PFSK-1 (cell line): ENCODE results near the gene FGD6.

Experiments used
- FOXP2 ChIP-seq: optimal IDR thresholded peaks from 2 replicates; pipeline ENCODE3; 2011; ENCODE audit warnings: borderline replicate concordance, control low read depth, inconsistent platforms; ENCODE audit not compliant: insufficient read depth; ENCODE audit errors: extremely low read length, extremely low read depth
- POLR2AphosphoS5 ChIP-seq: IDR thresholded peaks from 2 replicates; pipeline ENCODE4 v1.6.1; 2012; ENCODE audit warnings: low read depth, mild to moderate bottlenecking, control low read depth, low read length, moderate library complexity
- REST ChIP-seq, 2 experiments: IDR thresholded peaks; 2 replicates each; pipeline versions ENCODE4 v1.6.1 to v1.8.0; 2011 to 2012; ENCODE audit warnings: low read depth in 2 of 2, low read length in 2 of 2, control low read depth in 1 of 2, inconsistent platforms in 1 of 2, mild to moderate bottlenecking in 1 of 2, moderate library complexity in 1 of 2; ENCODE audit not compliant: insufficient read depth in 1 of 2
- SIN3A ChIP-seq: IDR thresholded peaks from 2 replicates; pipeline ENCODE4 v1.6.1; 2012; ENCODE audit warnings: mild to moderate bottlenecking, low read length, moderate library complexity, borderline replicate concordance; ENCODE audit not compliant: insufficient read depth
- TAF1 ChIP-seq: IDR thresholded peaks from 2 replicates; pipeline ENCODE4 v1.6.1; 2012; ENCODE audit warnings: low read length, control low read depth, borderline replicate concordance; ENCODE audit not compliant: insufficient read depth

Gene FGD6

GRCh38 chr12:95150501-95150900 lies 66.8 kb downstream of the FGD6 start:
- TF ChIP-seq POLR2AphosphoS5 (no peak), SIN3A (no peak), FOXP2 (no peak), REST (IDR thresholded peaks at IDR 0.05; ENCODE audit: insufficient read depth in 1 of 2, low read depth in 2 of 2, low read length in 2 of 2) (no peak)

- TF ChIP-seq SIN3A (no peak), POLR2AphosphoS5 (no peak), REST (IDR thresholded peaks at IDR 0.05; ENCODE audit: insufficient read depth in 1 of 2, low read depth in 2 of 2, low read length in 2 of 2) (no peak), TAF1 (no peak), FOXP2 (no peak)
Observed at GRCh38 chr12:95147866-95148265, 69.4 kb downstream of the FGD6 start.

- TF ChIP-seq POLR2AphosphoS5 (no peak), REST (IDR thresholded peaks at IDR 0.05; ENCODE audit: insufficient read depth in 1 of 2, low read depth in 2 of 2, low read length in 2 of 2) (no peak), FOXP2 (no peak), TAF1 (no peak), SIN3A (no peak)
Observed at GRCh38 chr12:95146769-95147168, 70.5 kb downstream of the FGD6 start.

- TF ChIP-seq POLR2AphosphoS5 (no peak), FOXP2 (no peak), REST (IDR thresholded peaks at IDR 0.05; ENCODE audit: insufficient read depth in 1 of 2, low read depth in 2 of 2, low read length in 2 of 2) (no peak), TAF1 (no peak), SIN3A (no peak)
Observed at GRCh38 chr12:95143621-95144205, 73.6 kb downstream of the FGD6 start.
